Measurements from ENCODE around the gene DMGDH. TPM values are rescaled to one million over a fixed set of nuclear protein-coding genes. Genes with fewer than 3 reads are reported as not detected.

The DMGDH gene
- total and polyA plus RNA-seq, 2 of the 4 experiments (the other 2 are of a cell fraction), result 0.18 TPM; not detected in 1

GRCh38 chr5:79080804-79081203 lies 11.3 kb upstream of the DMGDH start:
- DNase-seq, result no peak
- Histone ChIP-seq H3K56ac (ENCODE audit: extremely low read depth, insufficient read depth, low read length) (no peak overlapping the region), H2BK120ac (ENCODE audit: low read depth, low read length) (no peak overlapping the region), H2AK9ac (replicated peaks; ENCODE audit: low read depth, low read length, poor library complexity) (no peak overlapping the region), H2BK20ac (ENCODE audit: low read depth, low read length) (no peak overlapping the region), H3K14ac (replicated peaks; ENCODE audit: low read depth, low read length) (no peak overlapping the region), H3K36me3 (ENCODE audit: control insufficient read depth, insufficient read depth, low read length) (no peaks in the 10 kb centered on the region), H3K23ac (ENCODE audit: low read depth, low read length) (no peak overlapping the region), H2AK5ac (ENCODE audit: low read depth, low read length) (no peak overlapping the region), H2AFZ (replicated peaks; ENCODE audit: low read length, poor library complexity) (no peak overlapping the region), H4K5ac (ENCODE audit: low read depth, low read length) (no peak overlapping the region), H3K4me2 (ENCODE audit: low read depth, low read length) (no peak overlapping the region), H3K4me1 (ENCODE audit: control insufficient read depth, insufficient read depth, low read length) (0 out of 2 replicates have a peak, but pooled peaks cover 2% of the 10 kb centered on the region), H2BK5ac (ENCODE audit: low read depth, low read length, poor library complexity, severe bottlenecking) (no peak overlapping the region), H4K8ac (ENCODE audit: low read depth in 2 of 2, low read length in 2 of 2) (no peak overlapping the region), H3K79me1 (ENCODE audit: low read depth in 1 of 2, low read length in 2 of 2) (no peaks in the 10 kb centered on the region), H4K20me1 (ENCODE audit: insufficient read depth, low read length) (no peaks in the 10 kb centered on the region), H3K27ac (ENCODE audit: insufficient read depth, low read length) (no peak overlapping the region), H4K91ac (ENCODE audit: insufficient read depth, low read depth, low read length) (no peak overlapping the region), H3K9me3 (ENCODE audit: control insufficient read depth, insufficient read depth, low read length) (no peaks in the 10 kb centered on the region), H3K4ac (ENCODE audit: low read depth, low read length) (no peak overlapping the region), H2BK15ac (ENCODE audit: low read depth, low read length) (no peak overlapping the region), H3K4me3 (ENCODE audit: insufficient read depth, low read depth, low read length) (no peak overlapping the region), H3K9me1 (ENCODE audit: insufficient read depth, low read length) (no peaks in the 10 kb centered on the region), H3K9ac (ENCODE audit: low read depth, low read length) (no peak overlapping the region), H3K27me3 (ENCODE audit: control insufficient read depth, insufficient read depth, low read length) (no peaks in the 10 kb centered on the region), H3K18ac (ENCODE audit: low read depth, low read length) (no peak overlapping the region)
- in situ Hi-C loops (cut with MboI; ENCODE audit: low sequenced_read_pairs), result no loop called here
- WGBS, 2 experiments (ENCODE audit: extremely low coverage in 2 of 2, insufficient read length in 1 of 2), result no CpG with 5 or more reads among the region's 2 CpGs
- dilution Hi-C loops (cut with HindIII; ENCODE audit: low sequenced_read_pairs, unreplicated experiment), result no loop called here
- no peak for ATAC-seq (ENCODE audit: low read depth)
- no TSS peak for BruUV-seq (replicated peaks)
- CTCF ChIA-PET, result no interaction called here
- no peak for TF ChIP-seq MAFK (IDR thresholded peaks at IDR 0.05; ENCODE audit: low read depth, low read length)
- no peak for TF ChIP-seq RFX5 (IDR thresholded peaks at IDR 0.05; ENCODE audit: low read depth, low read length)
- no peak for TF ChIP-seq CTCF (conservative IDR thresholded peaks at IDR 0.05; ENCODE audit: low read depth, low read length)
- TF ChIP-seq CEBPB (IDR thresholded peaks at IDR 0.05; ENCODE audit: low read depth, low read length), result no peak
- no peak for TF ChIP-seq MXI1 (IDR thresholded peaks at IDR 0.05; ENCODE audit: borderline replicate concordance, low read depth, low read length)
- no peak for TF ChIP-seq SMC3 (IDR thresholded peaks at IDR 0.05; ENCODE audit: low read depth, low read length)
- TF ChIP-seq BHLHE40 (IDR thresholded peaks at IDR 0.05; ENCODE audit: low read depth, low read length), result no peak
- TF ChIP-seq ELK1 (IDR thresholded peaks at IDR 0.05; ENCODE audit: borderline replicate concordance, low read depth, low read length), result no peak
- no peak for TF ChIP-seq CHD1 (IDR thresholded peaks at IDR 0.05; ENCODE audit: low read depth, low read length)
- TF ChIP-seq POLR2A (IDR thresholded peaks at IDR 0.05; ENCODE audit: low read depth, low read length), result no peak
- TF ChIP-seq USF2 (IDR thresholded peaks at IDR 0.05; ENCODE audit: low read depth, low read length), result no peak
- no peak for TF ChIP-seq RCOR1 (IDR thresholded peaks at IDR 0.05; ENCODE audit: insufficient replicate concordance, low read length)
- no peak for TF ChIP-seq MAZ (IDR thresholded peaks at IDR 0.05; ENCODE audit: borderline replicate concordance, low read depth, low read length)
- TF ChIP-seq NFE2L2 (IDR thresholded peaks at IDR 0.05; ENCODE audit: low read depth, low read length), result no peak
- no peak for TF ChIP-seq FOS (IDR thresholded peaks at IDR 0.05; ENCODE audit: low read depth, low read length)
- no peak for TF ChIP-seq RAD21 (IDR thresholded peaks at IDR 0.05; ENCODE audit: low read length)
- intact Hi-C loops (cut with micrococcal nuclease), result no loop called here
- POLR2A ChIA-PET (ENCODE audit: unreplicated experiment), result no interaction called here
